SH-SY5Y (cell line): ENCODE measurements around the gene TM7SF2.

Source experiments
- GATA2 ChIP-seq: IDR thresholded peaks from 2 replicates; pipeline ENCODE4 v1.6.1; 2011; ENCODE audit warnings: mild to moderate bottlenecking, low read depth, low read length
- GATA3 ChIP-seq: IDR thresholded peaks from 2 replicates; pipeline ENCODE4 v1.6.1; 2011; ENCODE audit warnings: low read depth, mild to moderate bottlenecking, low read length, moderate library complexity

GRCh38 chr11:65087216-65087615 is 24.5 kb upstream of the TM7SF2 start:
- no peak for TF ChIP-seq GATA2
- TF ChIP-seq GATA3: no peak
